ENCODE measurements around the gene ATG9B. TPM values are rescaled to one million over a fixed set of nuclear protein-coding genes. Genes with fewer than 3 reads are reported as not detected.

Gene ATG9B
- total RNA-seq, 4 donors from 2014 or later: not detected

GRCh38 chr7:151039850-151040548 is 15.7 kb upstream of the ATG9B start:
- no peak for TF ChIP-seq CTCF (IDR thresholded peaks at IDR 0.05; ENCODE audit: low read depth)

- no peak for TF ChIP-seq CTCF (IDR thresholded peaks at IDR 0.05; ENCODE audit: low read depth)
Measured at GRCh38 chr7:151038951-151039849, 14.9 kb upstream of the ATG9B start.

GRCh38 chr7:151035902-151036301 is 11.6 kb upstream of the ATG9B start:
- no peak for TF ChIP-seq CTCF (IDR thresholded peaks at IDR 0.05; ENCODE audit: low read depth)

- no peak for TF ChIP-seq CTCF (IDR thresholded peaks at IDR 0.05; ENCODE audit: low read depth)
Measured at GRCh38 chr7:151035026-151035717, 10.9 kb upstream of the ATG9B start.

- TF ChIP-seq CTCF (IDR thresholded peaks at IDR 0.05; ENCODE audit: low read depth): no peak
Measured at GRCh38 chr7:151034312-151035025, 10.2 kb upstream of the ATG9B start.

GRCh38 chr7:151033864-151034249 is 9.6 kb upstream of the ATG9B start:
- TF ChIP-seq CTCF (IDR thresholded peaks at IDR 0.05; ENCODE audit: low read depth): no peak

Data from subcutaneous adipose tissue (tissue), 4 donors.